MCF 10A (cell line): ENCODE results near the gene ZNF341. TPM values are rescaled to one million over a fixed set of nuclear protein-coding genes. Genes with fewer than 3 reads are reported as not detected.
"Not testable (repeated sequence)": the region's sequence is repeated elsewhere in the genome, so short reads cannot be mapped to it uniquely, and the experiment has no call there.

Experiments
- BruUV-seq: library from RNA; stranded (reverse); fragments of 400-500 nt; replicated peaks from 2 replicates; lab custom pipeline; 2021; lab: Mats Ljungman, UMichigan
- CTCF ChIA-PET: fragments of 300-600 bp; sonication (Branson Sonifier 250); formaldehyde crosslinking; extraction: SDS; loops from one replicate; lab custom pipeline; 2021; ENCODE audit warnings: antibody characterized with exemption, inconsistent platforms; lab: Yijun Ruan, JAX
- POLR2A ChIA-PET: fragments of 300-600, 350-650 bp; sonication (Branson Sonifier 250); formaldehyde crosslinking; extraction: SDS; loops from one replicate; lab custom pipeline; 2020; ENCODE audit warnings: antibody characterized with exemption, inconsistent platforms; lab: Yijun Ruan, JAX
- DNase-seq: peaks from one replicate; pipeline ENCODE4 v3.0.0-alpha.2; 2018; ENCODE audit not compliant: unreplicated experiment
- H3K27ac Mint-ChIP-seq: one replicate; pipeline ENCODE4 v1.8.0; 2022; ENCODE audit warnings: mild to moderate bottlenecking, low read depth, mixed read lengths; ENCODE audit not compliant: unreplicated experiment
- H3K27me3 Mint-ChIP-seq: one replicate; pipeline ENCODE4 v1.8.0; 2022; ENCODE audit warnings: mixed read lengths; ENCODE audit not compliant: insufficient read depth, unreplicated experiment
- H3K36me3 Mint-ChIP-seq: one replicate; pipeline ENCODE4 v1.8.0; 2022; ENCODE audit warnings: mild to moderate bottlenecking, moderate library complexity, mixed read lengths; ENCODE audit not compliant: insufficient read depth, unreplicated experiment
- H3K4me1 Mint-ChIP-seq: one replicate; pipeline ENCODE4 v1.8.0; 2022; ENCODE audit warnings: mixed read lengths; ENCODE audit not compliant: insufficient read depth, unreplicated experiment
- H3K4me3 Mint-ChIP-seq: one replicate; pipeline ENCODE4 v1.8.0; 2022; ENCODE audit warnings: mild to moderate bottlenecking, moderate library complexity, mixed read lengths; ENCODE audit not compliant: unreplicated experiment
- H3K9me3 Mint-ChIP-seq: one replicate; pipeline ENCODE4 v1.8.0; 2022; ENCODE audit warnings: mixed read lengths; ENCODE audit not compliant: unreplicated experiment
- CTCF ChIP-seq: fragments of 200-600 bp; IDR thresholded peaks from one replicate; pipeline ENCODE4 v1.8.0; 2022; ENCODE audit warnings: antibody characterized with exemption, mild to moderate bottlenecking; ENCODE audit not compliant: unreplicated experiment
- intact Hi-C: fragments of 100-400 bp; cut with micrococcal nuclease; formaldehyde crosslinking; loops from 2 replicates; pipeline ENCODE4 v1.14.1; 2022
- total RNA-seq: library from RNA; stranded (reverse); gene quantifications from 2 replicates; pipeline ENCODE4 v1.2.3, GENCODE V29; 2022

Gene ZNF341
- total RNA-seq, 1 experiment from 2014 or later = 2.0 TPM

GRCh38 chr20:33696448-33696847, 35.3 kb upstream of the ZNF341 start:
- no peak for TF ChIP-seq CTCF
- CTCF ChIA-PET = interaction anchor here (0.7 kb wide), 1 partner anchor 1242 kb away, joined by 4 read pairs; no protein-coding TSS in a partner anchor
- no peak overlapping the region for H3K4me3 Mint-ChIP-seq
- no peaks in the 10 kb centered on the region for H3K27me3 Mint-ChIP-seq
- no peak overlapping the region for H3K27ac Mint-ChIP-seq
- H3K9me3 Mint-ChIP-seq = no peaks in the 10 kb centered on the region
- DNase-seq = no peak
- intact Hi-C loops = no loop called here
- no TSS peak for BruUV-seq
- H3K4me1 Mint-ChIP-seq = no peaks in the 10 kb centered on the region
- POLR2A ChIA-PET = interaction anchor here (0.7 kb wide), 1 partner anchor 24 kb away, joined by 4 read pairs; the partner anchor contains the start of gene PXMP4
- H3K36me3 Mint-ChIP-seq = no peaks in the 10 kb centered on the region

- no TSS peak for BruUV-seq
- no peak for DNase-seq
- ChIA-PET CTCF (no interaction called here), POLR2A (no interaction called here)
- Mint-ChIP-seq H3K36me3 (peaks cover under 1% of the 10 kb centered on the region), H3K27ac (no peak overlapping the region), H3K4me1 (no peaks in the 10 kb centered on the region), H3K4me3 (no peak overlapping the region), H3K9me3 (no peaks in the 10 kb centered on the region), H3K27me3 (no peaks in the 10 kb centered on the region)
- intact Hi-C loops = no loop called here
- TF ChIP-seq CTCF = no peak
Observed at GRCh38 chr20:33697129-33697528, 34.7 kb upstream of the ZNF341 start.

GRCh38 chr20:33698966-33699365, 32.8 kb upstream of the ZNF341 start:
- BruUV-seq, H3K27me3 Mint-ChIP-seq, DNase-seq, H3K4me1 Mint-ChIP-seq, H3K27ac Mint-ChIP-seq, CTCF ChIA-PET, POLR2A ChIA-PET, intact Hi-C loops, H3K9me3 Mint-ChIP-seq, H3K36me3 Mint-ChIP-seq, H3K4me3 Mint-ChIP-seq: not testable (repeated sequence)

GRCh38 chr20:33700696-33701441, 30.9 kb upstream of the ZNF341 start:
- H3K27ac Mint-ChIP-seq, intact Hi-C loops, BruUV-seq, CTCF ChIA-PET, H3K4me1 Mint-ChIP-seq, POLR2A ChIA-PET, H3K4me3 Mint-ChIP-seq, DNase-seq, H3K9me3 Mint-ChIP-seq, H3K27me3 Mint-ChIP-seq: not testable (repeated sequence)
- peaks cover 13% of the 10 kb centered on the region for H3K36me3 Mint-ChIP-seq

GRCh38 chr20:33701629-33702450, 30.0 kb upstream of the ZNF341 start:
- Mint-ChIP-seq H3K27me3 (no peaks in the 10 kb centered on the region), H3K36me3 (peaks cover 13% of the 10 kb centered on the region), H3K4me1 (no peaks in the 10 kb centered on the region), H3K27ac (no peak overlapping the region), H3K4me3 (no peak overlapping the region), H3K9me3 (no peaks in the 10 kb centered on the region)
- TF ChIP-seq CTCF = no peak
- intact Hi-C loops = no loop called here
- ChIA-PET POLR2A (no interaction called here), CTCF (no interaction called here)
- BruUV-seq = no TSS peak
- DNase-seq = no peak
